GM18870 (cell line): Measurements from ENCODE around the gene P3H1.

Source experiments
- ATAC-seq: cut with Tn5 transposase; IDR thresholded peaks from one replicate; pipeline ENCODE4 v1.9.1; 2021; ENCODE audit warnings: moderate library complexity; ENCODE audit not compliant: unreplicated experiment

The P3H1 gene

DNA sequence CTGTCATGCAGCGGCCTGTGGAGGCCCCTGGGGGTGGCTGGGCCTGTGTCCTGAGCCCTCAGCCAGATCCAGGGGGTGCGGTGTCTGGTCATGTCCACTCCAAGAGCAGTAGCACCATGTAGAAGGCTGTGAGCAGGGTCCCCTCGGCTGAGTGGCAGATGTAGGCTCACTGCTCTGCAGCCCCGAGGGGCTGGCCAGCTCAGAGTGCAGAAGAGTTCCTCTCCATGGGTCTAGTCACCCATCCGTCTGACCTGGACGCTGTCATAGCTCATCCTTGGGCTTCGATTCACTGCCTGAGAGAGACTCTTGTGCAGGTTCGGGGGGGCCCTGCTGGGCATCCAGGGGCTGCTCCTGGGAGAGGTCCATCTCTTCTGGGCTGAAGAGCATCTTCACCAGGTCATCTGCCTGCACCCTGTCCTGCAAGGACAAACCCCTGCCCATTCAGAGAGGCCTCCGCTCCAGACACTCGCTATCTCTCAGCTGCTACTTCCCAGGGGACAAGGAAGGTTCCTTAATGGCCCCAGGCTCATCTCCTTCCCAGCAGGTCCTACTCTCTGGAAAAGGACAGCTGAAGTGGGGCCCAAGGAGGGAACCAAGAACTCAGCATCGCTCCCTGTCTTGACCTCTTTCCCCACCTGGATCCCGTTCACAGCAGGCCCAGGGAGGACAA, 20.3 kb downstream of the P3H1 start:
- no peak for ATAC-seq

DNA sequence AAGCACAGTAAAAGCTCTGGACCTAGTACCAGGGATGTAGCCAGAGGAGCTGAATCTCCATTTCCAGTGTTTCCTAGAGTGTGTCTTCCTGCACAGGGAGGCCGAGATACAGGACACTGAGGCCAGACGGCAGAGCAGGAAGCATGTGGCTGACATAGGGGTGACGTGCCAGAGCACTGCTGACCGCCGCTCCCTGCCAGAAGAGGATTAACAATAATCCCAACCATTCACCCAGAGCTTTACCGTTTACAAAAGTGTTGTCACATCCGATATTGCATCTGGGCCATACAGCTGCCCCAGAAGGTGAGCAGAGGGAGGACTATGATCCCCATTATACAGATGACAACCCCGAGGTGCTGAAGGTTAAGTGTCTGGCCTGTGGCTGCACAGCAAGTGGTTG, 21.0 kb downstream of the P3H1 start:
- ATAC-seq: no peak

DNA sequence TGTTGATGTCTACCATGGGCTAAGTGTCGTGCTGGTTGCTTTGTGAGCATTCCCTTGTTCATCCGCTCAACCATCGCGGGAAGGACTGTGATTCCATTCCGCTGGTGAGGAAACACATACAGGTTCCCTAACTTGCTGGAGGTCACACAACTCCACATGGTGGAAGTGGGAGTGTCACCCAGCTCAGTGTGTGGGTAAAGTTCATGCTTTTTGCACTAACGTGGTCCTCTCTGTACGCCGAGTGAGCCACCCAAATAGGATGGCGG, 22.7 kb downstream of the P3H1 start:
- no peak for ATAC-seq

DNA sequence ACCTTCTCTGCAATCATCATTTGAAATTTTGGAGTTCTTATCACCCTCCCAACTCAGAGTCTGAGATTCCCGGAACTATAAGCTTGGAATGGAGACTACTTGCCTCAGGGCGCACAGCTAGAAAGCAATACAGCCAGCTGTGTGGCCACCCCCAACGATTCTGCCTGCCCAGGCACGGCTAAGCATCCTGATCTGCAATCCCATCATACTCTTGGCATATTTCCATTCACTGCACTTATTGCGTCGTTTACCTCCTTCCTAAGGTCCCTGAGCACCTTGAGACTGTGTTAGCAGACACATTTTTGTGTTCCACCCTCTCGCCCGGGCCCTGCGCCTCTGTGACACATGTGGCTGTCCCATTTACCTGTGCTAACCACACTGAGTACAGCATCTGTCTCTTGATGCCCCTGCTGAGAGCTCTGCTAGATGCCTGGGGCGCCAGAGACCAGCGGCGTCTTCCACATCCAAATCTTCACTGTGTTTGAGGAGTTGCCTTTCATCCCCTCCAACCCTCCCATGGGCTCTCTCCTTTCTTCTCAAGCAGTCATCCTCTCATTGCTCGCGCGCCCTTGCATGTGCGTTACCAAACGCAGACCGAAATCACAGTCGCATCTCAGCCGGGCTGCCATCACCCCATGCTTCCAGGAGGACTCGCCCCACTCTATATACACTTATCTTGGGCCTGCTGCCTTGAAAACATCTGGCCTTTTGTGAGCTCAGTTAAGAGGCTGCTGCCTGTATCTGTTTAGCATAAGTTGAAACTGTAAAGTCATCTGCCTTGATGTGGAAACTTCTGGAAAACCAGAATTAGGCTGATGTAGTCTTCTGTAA, 23.3 kb downstream of the P3H1 start:
- no peak for ATAC-seq

DNA sequence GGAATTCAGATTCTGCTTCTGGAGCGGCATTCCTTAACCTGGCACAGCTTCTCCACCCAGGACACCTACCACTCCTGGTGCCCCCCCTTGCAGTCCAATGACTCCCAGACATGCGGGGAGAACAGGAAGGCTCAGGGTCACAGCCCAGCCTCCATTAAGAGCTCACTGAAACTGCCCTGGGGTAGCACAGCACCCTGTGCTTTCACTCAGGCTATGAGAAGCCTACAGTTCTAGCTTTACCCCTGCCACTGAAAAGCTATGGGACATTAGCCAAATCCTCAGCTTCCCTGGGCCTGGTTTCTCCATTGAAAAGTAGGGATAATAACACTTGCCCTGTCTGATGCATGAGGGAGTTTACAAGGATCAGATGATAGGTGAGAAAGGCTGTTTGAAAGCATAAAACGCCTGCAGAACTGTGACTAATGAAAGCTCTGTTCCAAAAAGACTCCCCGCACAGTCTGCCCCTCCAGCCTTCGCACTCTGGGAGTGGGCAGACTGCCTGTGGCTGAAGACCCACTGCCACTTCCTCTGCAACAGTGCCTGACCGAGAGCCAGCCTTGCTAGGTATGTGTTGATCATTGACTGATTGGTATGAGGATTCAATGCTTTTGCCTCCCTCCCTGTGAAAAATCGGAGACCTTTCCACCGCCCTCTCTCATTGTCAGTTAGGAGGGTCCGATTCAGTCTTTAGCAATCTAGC, 24.1 kb downstream of the P3H1 start:
- no peak for ATAC-seq

DNA sequence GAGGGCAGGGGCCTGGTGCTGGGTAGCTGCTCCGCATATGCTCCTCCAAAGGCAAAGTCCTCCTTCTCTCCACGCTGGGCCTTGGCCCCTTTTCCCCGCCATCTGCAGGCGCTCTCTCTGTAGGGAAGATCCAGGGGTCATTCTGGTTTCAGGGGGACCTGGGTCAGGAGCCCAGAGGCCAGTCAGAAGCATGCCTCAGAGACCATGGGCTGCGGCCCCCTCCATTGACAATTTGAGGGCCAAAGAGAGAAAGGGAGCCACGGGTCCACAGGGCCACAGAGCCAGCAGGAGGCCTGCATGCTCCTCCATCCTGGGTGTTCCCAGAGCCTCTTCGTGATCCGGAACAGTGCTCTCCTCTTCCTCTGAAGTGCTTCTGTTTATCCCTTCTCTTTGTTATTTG, 24.7 kb downstream of the P3H1 start:
- ATAC-seq: no peak

DNA sequence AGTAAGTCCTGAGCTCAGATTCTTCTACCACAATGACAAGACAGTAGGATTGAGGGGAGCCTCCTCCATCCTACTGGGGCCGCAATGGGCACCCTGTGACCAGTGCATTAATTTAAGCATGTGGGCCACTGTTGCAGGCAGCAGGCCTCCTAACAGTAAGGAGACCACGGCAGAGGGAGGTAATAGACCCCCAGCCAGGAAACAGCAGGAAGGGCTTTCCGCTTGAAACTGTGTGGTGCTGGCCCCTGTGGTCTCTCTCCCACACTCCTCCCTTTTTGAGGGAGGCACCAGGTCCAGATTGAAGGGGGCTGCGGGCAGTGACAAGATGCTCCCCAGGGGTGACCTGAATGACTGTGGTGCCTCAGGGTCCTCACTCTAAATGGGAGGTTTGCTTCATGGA, 25.1 kb downstream of the P3H1 start:
- no peak for ATAC-seq

DNA sequence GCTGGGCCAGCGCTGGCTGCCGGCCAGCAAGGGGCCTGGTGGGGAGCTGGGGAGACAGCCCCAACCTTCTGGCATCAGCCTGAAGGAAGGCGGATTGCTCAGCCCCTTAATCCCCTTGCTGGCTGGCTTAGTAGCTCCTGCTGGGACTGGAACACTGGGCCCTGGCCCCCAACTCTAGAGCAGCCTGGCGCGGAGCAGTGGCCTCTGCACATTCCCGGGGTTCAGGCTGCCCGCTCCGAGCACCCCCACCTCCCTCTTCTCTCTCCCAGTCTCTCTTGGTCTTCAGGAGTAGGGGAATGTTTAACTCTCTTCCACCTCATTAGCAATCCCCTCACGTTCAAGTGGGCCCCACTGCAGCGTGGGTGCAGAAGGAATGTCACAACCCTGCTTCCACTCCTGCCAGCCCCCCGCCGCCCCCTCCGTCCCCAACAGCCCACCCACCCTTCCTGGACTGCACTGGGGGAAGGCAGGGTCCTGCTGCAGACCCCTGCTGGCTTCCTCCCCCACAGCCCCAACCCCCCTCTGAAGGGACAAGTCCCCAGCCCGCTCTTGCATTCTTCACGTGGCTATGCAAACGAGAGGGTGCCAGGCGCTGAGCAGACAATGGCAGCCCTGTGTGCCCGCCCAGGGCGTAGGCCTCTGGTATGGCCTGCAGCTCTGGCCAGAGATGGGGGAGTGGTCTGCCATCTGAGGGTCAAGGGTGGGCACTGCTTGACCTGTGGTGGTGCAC, 25.8 kb downstream of the P3H1 start:
- no peak for ATAC-seq

DNA sequence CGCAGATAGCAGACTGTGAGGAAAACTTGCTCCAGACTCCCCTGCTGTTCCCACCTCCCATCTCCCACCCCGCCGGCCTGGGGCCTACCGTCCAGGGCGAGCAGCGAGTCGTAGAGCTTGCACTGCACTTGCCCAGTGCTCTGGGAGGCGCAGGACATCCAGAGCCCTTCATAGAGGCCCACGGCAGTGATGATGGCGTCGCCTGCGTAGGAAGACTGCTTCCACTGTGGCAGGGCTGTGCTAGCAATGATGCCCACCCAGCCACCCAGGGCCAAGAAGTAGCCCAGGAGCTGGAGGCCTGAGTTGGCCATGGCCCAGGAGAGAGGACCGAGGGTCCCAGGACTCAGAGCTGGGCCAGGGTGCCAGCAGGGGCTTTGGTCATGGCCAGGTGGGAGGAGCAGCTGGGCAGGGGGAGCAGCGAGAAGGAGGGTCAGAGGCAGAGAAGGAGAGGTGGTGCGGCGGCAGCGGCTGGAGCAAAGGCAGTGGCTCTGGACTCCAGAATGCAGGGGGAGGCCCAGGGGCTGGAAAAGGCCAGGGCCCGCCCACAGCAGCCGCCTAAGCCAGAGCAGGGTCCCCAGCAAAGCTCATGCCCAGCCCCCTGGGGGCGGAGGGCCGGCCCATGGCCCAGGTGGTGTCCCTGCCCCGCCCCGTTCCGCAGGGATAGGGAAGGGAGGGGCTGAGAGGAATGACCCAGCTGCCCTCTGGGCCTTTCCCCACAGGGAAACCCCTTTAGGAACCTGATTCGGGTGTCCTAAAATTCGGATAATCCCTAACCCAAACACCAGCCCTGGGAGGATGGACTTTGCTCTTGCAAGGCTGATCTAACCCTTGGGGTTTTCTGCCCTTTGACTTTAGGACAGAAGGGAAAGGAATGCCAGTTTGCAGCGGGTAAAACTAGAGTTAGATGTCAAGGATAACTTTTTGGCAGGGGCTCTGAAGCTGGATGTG, 26.8 kb downstream of the P3H1 start, which contains the start of gene CLDN19:
TSS of gene CLDN19 (minus strand) at position 484 of the 948 bp plus-strand sequence. CDS start at position 311, 173 bp downstream.
- ATAC-seq: no peak

DNA sequence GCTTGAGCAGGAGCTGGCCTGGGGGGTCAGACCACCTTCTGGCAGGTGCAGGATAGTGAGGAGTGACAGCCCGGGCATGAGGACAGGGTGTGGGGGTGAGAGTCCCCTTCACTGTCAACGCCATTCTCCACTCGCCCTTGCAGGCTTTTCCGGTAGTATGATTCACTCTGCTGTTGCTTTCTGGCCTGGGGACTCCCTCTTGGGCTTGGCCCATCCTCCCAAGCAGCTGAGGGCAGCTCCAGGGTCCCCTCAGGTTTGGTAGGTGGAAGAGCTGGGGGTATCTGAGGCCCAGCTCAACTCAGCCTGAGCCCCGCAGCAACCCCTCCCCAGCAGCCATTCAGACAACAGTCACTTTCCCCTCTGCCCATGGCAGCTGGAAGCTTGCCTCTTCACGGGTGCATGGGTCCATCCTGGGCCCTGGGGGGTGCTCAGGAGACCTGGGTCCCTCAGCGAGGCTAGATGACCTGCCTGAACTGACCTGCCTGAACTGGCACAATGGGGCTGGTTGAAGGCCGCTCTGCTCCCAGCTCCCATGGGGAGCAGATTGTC, 28.1 kb downstream of the P3H1 start:
- no peak for ATAC-seq

DNA sequence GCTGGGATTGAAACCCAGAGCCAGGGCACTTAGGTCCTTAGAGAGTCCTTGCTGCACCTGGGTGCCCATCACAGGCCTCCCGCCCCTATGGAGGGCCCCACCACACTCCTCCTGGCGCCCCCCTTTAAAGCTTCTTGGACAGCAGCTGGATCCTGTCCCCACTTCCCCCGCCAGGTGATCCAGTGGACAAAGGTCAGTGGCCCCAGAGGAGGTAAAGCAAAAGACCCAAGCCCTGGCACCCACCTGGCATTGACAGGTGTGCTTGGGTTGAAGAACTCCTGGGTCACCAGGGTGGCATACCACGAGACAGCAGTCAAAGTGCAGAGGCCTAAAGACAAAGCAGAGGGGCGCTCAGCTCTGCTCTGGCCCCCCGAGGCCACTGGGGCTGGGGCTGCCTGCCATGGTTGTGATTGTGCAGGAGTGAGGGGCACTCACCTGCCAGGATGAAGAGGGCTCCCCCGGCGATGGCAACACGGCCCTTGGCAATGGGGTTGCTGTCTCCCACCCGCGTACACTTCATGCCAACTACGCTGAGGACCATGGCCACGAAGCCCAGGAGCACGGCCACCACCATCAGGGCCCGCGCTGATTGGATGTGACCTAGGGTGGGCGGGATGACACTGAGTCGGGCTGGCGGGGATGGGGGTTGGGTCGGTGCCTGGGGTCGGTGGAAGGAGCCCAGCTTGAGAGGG, 28.7 kb downstream of the P3H1 start:
- no peak for ATAC-seq

DNA sequence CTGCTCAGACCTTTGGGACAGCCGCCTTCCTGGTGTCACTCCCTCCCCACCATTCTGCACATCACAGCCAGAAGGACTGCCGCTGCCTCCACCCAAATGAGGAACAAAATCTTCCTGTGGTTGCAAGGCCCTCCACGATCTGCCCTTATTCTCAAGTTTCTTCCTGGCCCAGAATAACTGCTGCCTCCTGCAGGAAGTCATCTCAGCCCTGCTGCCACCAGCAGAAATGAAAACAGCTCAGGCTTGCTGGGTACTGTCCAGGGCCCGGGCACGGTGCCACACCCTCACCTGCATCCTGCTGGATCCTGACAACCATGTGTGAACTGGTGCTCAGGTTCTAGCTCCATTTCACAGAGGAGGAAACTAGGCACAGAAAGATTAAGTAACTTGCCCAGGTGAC, 29.6 kb downstream of the P3H1 start:
- ATAC-seq: no peak

DNA sequence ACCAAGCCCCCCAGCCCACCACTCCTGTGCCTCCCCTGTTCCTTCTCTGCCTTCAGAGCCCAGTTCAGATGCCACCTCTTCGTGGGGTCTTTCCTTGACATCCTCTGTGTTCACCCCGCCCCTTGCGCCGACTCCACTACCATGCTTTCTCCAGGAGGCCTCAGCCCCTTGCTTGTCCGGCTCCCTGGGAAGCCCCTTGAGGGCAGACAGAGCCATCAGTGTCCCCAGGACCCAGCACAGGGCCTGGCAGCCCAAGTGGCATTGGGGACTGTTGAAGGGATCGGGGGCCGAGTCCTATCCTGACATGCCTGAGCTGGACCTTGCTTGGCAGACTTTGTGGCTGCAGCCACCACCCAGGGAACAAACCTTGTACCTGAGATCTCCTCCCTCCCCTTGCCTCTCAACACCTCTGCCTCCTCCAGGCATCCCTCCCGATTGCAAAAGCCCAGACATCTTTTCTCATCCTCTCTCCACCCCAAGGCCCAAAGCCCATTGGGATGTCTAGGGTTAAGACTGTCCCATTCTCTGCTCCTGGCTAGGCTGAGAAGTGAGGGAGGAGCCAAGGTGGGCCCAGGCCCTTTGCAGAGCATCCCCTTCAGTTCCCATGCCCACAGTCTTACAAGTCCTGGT, 30.1 kb downstream of the P3H1 start:
- ATAC-seq: no peak

DNA sequence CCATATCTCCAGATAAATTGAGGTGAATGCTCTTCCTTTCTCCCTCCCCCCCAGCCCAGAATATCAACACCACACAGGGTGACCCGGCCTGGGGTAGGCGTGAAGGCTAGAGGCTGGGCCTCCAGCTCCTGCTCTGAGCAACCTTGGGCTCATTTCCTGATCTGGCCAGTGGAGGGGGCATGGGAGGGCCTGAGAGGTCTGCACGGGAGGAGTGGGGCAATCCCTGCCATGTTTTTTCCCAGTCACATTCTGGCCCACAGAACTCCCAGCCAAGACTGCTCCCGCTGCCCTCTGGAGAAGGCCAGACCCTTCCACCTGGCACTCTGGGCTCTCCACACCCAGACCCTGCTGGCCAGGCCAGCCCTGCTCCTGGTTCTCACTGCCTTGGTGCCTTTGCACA, 30.7 kb downstream of the P3H1 start:
- ATAC-seq: no peak

DNA sequence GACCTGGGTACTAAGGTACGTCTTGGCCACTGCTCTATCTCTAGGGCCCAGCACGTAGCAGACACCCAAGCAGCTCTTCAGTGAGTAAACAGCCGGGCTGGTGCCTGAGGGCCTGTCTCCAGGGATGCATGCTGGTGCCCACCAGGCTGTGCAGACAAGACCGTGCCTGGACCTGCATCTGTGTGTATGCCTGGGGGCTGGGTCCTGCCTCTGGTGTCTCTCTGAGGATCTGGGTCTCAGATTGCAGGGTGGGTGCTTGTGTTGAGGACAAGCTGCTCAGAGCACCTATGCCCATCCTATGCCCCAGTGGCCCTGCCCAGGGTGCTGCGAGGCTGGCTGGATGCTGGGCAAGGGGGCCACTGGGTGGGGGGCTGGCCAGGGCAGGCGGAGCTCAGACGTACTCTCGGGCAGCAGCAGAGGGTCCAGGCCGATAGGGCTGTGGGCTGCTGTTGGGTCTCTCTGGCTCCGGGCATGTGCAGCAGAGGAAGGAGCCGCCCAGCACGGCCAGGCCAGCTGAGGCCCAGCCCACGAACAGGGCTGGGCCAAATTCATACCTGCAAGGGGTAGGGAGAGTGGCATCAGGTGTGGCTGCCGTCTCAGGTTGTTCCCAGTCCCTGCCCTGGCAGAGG, 31.2 kb downstream of the P3H1 start:
- no peak for ATAC-seq

DNA sequence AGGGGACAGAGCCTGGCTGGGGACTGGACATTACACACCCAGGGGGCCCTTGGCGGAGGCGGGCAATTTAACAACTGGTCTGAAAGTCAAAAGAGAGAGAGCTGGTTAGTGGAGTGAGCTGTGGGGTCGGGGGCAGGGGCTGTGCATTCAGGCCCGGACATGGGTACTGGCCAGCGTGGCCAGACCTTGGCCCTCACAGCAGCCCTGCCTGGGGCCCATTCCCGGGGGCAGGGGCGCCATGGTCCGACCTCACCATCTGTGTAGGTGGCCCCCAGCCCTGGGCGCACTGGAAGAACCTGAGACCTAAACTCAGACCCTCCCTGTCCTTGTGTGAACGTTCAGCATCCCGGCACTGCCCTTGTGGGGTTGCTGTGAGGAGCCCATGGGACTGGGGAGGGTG, 31.8 kb downstream of the P3H1 start:
- ATAC-seq: no peak

DNA sequence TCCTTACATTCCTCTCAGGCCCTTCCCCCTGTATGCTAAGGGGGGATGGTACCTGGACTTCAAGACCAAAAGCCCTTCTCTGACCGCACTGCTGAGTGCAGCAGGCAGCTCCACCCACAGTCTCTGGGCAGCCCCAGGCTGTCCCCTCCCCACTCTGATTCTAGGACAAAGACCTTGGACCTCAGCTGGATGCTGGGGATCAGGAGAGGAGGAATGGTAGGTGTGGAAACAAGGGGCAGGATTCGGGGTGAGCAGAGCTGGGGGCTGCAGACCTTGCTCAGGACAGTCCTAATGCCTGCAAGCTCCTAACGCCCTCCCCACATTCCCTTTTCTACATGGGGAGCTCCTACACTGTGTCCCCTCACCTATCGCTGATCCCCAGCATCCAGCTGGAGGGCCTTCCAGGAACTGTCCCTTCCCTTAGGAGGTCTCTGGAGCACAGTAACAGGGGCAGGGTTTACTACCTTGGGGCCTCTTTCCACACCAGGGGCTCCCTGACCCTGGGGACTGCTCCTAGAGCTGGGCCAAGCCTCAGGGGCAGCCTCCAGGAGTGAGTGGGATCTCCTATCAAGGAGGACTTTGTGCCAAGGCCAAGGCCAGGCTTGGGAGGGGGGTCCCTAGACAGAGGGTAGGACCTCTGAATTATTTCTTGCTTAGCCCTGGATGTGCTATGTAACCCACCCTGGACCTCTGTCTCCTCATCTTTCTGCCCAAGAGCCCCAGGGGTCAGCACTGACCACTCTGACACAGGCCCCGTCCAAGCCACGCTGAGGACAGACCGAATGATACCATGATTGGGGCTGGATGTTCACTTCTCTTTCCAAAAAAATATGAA, 32.4 kb downstream of the P3H1 start:
- ATAC-seq: no peak
